ENCODE measurements around the gene CDH3.

CDH3 gene

GRCh38 chr16:68658341-68658973 is 13.3 kb downstream of the CDH3 start:
- H3K4me3 ChIP-seq (replicated peaks in 1 of 2; ENCODE audit: low read depth in 2 of 2, low read length in 2 of 2), result no peak overlapping the region
- TF ChIP-seq CTCF (IDR thresholded peaks at IDR 0.05; ENCODE audit: low read depth, low read length), result no peak
- DNase-seq (ENCODE audit: low read depth in 2 of 2), result peak; percentile 51 to 64

- H3K4me3 ChIP-seq (replicated peaks in 1 of 2; ENCODE audit: low read depth in 2 of 2, low read length in 2 of 2), result no peak overlapping the region
- no peak for DNase-seq (ENCODE audit: low read depth in 2 of 2)
- no peak for TF ChIP-seq CTCF (IDR thresholded peaks at IDR 0.05; ENCODE audit: low read depth, low read length)
These were observed 13.9 kb downstream of the CDH3 start for GRCh38 chr16:68658974-68659360.

- DNase-seq (ENCODE audit: low read depth in 2 of 2), result no peak
- no peak for TF ChIP-seq CTCF (IDR thresholded peaks at IDR 0.05; ENCODE audit: low read depth, low read length)
- no peak overlapping the region for H3K4me3 ChIP-seq (replicated peaks in 1 of 2; ENCODE audit: low read depth in 2 of 2, low read length in 2 of 2)
These were observed 14.6 kb downstream of the CDH3 start for GRCh38 chr16:68659412-68660358.

- TF ChIP-seq CTCF (IDR thresholded peaks at IDR 0.05; ENCODE audit: low read depth, low read length), result no peak
- peak in 1 of 2 donors; percentile 29 for DNase-seq (ENCODE audit: low read depth in 2 of 2)
- no peak overlapping the region for H3K4me3 ChIP-seq (replicated peaks in 1 of 2; ENCODE audit: low read depth in 2 of 2, low read length in 2 of 2)
These were observed 15.3 kb downstream of the CDH3 start for GRCh38 chr16:68660359-68660795.

- no peak for TF ChIP-seq CTCF (IDR thresholded peaks at IDR 0.05; ENCODE audit: low read depth, low read length)
- DNase-seq (ENCODE audit: low read depth in 2 of 2), result no peak
- no peak overlapping the region for H3K4me3 ChIP-seq (replicated peaks in 1 of 2; ENCODE audit: low read depth in 2 of 2, low read length in 2 of 2)
These were observed 16.9 kb downstream of the CDH3 start for GRCh38 chr16:68662035-68662434.

- no peak for TF ChIP-seq CTCF (IDR thresholded peaks at IDR 0.05; ENCODE audit: low read depth, low read length)
- DNase-seq (ENCODE audit: low read depth in 2 of 2), result no peak
- no peak overlapping the region for H3K4me3 ChIP-seq (replicated peaks in 1 of 2; ENCODE audit: low read depth in 2 of 2, low read length in 2 of 2)
These were observed 19.2 kb downstream of the CDH3 start for GRCh38 chr16:68664297-68664696.
